Uterus (tissue), 4 donors: Measurements from ENCODE around the gene CCDC149. TPM values are rescaled to one million over a fixed set of nuclear protein-coding genes. Genes with fewer than 3 reads are reported as not detected.
A peak's percentile ranks its signal among the peaks of the same experiment; 100 is the strongest.

Experiments used
- DNase-seq, 2 donors: peaks; one replicate each; pipeline ENCODE4 v3.0.0-alpha.2; 2019 to 2020
- H3K27ac ChIP-seq, 2 donors: fragments of 200-600 bp; sonication (generic); 1 replicate in 1 of 2; 2 replicates in 1 of 2; pipeline ENCODE4 v1.5.1; 2016 to 2018
- H3K27me3 ChIP-seq, 2 donors: fragments of 200-600 bp; sonication (generic); one replicate each; pipeline ENCODE4 v1.5.1; 2018 to 2019; ENCODE audit warnings: control low read depth in 1 of 2
- H3K36me3 ChIP-seq, 2 donors: fragments of 200-600 bp; sonication (generic); one replicate each; pipeline ENCODE4 v1.5.1; 2019; ENCODE audit warnings: control low read depth in 1 of 2
- H3K4me1 ChIP-seq, 2 donors: fragments of 200-600 bp; sonication (generic); one replicate each; pipeline ENCODE4 v1.5.1; 2018 to 2019; ENCODE audit warnings: control low read depth in 1 of 2
- H3K4me3 ChIP-seq, 2 donors: fragments of 200-600 bp; sonication (generic); 1 replicate in 1 of 2; 2 replicates in 1 of 2; pipeline ENCODE4 v1.5.1; 2018 to 2019; ENCODE audit warnings: mild to moderate bottlenecking in 1 of 2
- H3K9me3 ChIP-seq, 2 donors: fragments of 200-600 bp; sonication (generic); one replicate each; pipeline ENCODE4 v1.5.1; 2019; ENCODE audit warnings: control low read depth in 1 of 2
- POLR2A ChIP-seq, 2 donors: fragments of 450-650 bp; IDR thresholded peaks; one replicate each; pipeline ENCODE4 v1.6.1; 2016; ENCODE audit warnings: antibody characterized with exemption in 2 of 2, mild to moderate bottlenecking in 1 of 2, moderate library complexity in 1 of 2
- intact Hi-C: fragments of 100-400 bp; cut with DNase I; formaldehyde crosslinking; loops from one replicate; pipeline ENCODE4 v1.15.1; 2023; ENCODE audit warnings: low total_unique reads
- total RNA-seq, 4 donors: library from RNA; depleted of rRNA in 3 of 4; stranded (reverse); fragments of >200 nt in 3 of 4; gene quantifications; one replicate each; pipeline versions ENCODE4 v1.1.0 to v1.2.4, GENCODE V29; 2014 to 2023
- TF ChIP-seq, protein P1 (sequence below), 4 experiments: fragments of 200-600 bp in 2 of 4; fragments of 450-650 bp in 2 of 4; sonication (generic) in 2 of 4; IDR thresholded peaks; one replicate each; pipeline ENCODE4 v1.5.1; 2016 to 2019; ENCODE audit warnings: antibody characterized with exemption in 4 of 4, mild to moderate bottlenecking in 2 of 4, moderate library complexity in 1 of 4
- donor health status: DM: yes; HTN: yes; CAD: no.

The CCDC149 gene
- total RNA-seq, 4 donors from 2014 or later, result 18.7 to 462 (median 69.3) TPM

DNA sequence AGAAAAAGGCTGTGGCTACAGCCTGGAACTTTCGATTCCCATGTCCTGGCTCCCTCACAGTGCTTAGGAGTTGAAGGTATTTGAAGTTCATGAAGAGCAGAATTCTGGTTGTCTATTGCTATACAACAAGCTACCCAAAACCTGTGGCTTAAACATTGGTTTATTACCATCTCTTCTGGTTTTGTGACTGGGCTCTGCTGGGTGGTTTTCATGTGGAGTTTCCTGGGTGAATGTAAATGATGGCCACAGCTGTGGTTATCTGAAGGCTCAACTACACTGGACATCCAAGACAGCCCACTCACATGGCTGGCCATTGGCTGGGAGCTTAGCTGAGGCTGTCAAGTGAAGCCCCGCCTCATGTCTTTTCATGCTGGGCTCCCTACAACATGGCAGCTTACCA lies 7.2 kb upstream of the CCDC149 start:
- no peaks in the 10 kb centered on the region for H3K4me1 ChIP-seq
- H3K36me3 ChIP-seq, result no peaks in the 10 kb centered on the region
- TF ChIP-seq POLR2A (IDR thresholded peaks at IDR 0.05), result no peak
- TF ChIP-seq, protein P1, sequence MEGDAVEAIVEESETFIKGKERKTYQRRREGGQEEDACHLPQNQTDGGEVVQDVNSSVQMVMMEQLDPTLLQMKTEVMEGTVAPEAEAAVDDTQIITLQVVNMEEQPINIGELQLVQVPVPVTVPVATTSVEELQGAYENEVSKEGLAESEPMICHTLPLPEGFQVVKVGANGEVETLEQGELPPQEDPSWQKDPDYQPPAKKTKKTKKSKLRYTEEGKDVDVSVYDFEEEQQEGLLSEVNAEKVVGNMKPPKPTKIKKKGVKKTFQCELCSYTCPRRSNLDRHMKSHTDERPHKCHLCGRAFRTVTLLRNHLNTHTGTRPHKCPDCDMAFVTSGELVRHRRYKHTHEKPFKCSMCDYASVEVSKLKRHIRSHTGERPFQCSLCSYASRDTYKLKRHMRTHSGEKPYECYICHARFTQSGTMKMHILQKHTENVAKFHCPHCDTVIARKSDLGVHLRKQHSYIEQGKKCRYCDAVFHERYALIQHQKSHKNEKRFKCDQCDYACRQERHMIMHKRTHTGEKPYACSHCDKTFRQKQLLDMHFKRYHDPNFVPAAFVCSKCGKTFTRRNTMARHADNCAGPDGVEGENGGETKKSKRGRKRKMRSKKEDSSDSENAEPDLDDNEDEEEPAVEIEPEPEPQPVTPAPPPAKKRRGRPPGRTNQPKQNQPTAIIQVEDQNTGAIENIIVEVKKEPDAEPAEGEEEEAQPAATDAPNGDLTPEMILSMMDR (IDR thresholded peaks at IDR 0.05), result no peak
- H3K9me3 ChIP-seq, result no peaks in the 10 kb centered on the region
- no peaks in the 10 kb centered on the region for H3K27me3 ChIP-seq
- DNase-seq, result no peak
- no peak overlapping the region for H3K4me3 ChIP-seq
- intact Hi-C loops, result no loop called here
- no peak overlapping the region for H3K27ac ChIP-seq

DNA sequence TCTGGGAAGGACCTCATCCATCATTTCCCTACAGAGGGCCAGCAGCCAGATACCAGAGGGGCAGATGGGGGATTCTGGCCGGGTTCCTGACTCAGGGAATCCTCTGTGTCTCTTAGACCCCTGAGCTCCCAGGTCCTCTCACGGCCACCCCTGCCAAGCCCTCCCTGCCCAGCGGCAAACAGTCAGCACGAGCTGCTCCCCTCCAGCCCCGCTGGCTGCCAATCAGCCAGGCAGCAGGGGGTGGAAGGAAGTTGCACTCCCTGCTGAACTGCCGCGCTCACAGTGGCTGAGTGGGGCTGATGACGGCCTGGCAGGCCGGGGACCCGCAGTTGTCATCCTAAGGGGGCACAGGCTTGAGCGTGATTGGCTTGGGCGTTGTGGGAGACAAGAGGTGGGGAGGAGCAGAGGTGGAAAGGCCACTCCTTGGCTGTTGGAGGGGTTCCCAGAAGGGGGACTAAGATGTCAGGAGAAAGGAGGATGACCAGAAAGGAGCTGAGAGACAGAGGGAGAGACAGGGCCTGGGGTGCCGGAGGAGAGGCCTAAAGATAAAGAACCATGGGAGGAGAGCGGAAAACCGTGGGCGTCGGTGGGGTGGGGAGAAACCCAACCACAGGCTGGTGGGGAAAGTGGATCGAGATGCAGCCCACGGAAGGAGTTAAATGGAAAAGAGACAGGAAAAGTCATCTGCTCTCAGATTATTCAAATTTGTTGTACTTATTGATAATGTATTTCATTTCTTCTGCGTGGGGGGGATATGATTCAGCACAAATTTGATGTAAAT lies 4.4 kb upstream of the CCDC149 start:
- no peak for DNase-seq
- no peak overlapping the region for H3K27ac ChIP-seq
- TF ChIP-seq, protein P1 (IDR thresholded peaks at IDR 0.05), result no peak
- TF ChIP-seq POLR2A (IDR thresholded peaks at IDR 0.05), result no peak
- no peaks in the 10 kb centered on the region for H3K9me3 ChIP-seq
- no peak overlapping the region for H3K4me3 ChIP-seq
- H3K27me3 ChIP-seq, result no peaks in the 10 kb centered on the region
- intact Hi-C loops, result no loop called here
- no peaks in the 10 kb centered on the region for H3K36me3 ChIP-seq
- peaks cover 0 to under 1% of the 10 kb centered on the region in 2 donors for H3K4me1 ChIP-seq

DNA sequence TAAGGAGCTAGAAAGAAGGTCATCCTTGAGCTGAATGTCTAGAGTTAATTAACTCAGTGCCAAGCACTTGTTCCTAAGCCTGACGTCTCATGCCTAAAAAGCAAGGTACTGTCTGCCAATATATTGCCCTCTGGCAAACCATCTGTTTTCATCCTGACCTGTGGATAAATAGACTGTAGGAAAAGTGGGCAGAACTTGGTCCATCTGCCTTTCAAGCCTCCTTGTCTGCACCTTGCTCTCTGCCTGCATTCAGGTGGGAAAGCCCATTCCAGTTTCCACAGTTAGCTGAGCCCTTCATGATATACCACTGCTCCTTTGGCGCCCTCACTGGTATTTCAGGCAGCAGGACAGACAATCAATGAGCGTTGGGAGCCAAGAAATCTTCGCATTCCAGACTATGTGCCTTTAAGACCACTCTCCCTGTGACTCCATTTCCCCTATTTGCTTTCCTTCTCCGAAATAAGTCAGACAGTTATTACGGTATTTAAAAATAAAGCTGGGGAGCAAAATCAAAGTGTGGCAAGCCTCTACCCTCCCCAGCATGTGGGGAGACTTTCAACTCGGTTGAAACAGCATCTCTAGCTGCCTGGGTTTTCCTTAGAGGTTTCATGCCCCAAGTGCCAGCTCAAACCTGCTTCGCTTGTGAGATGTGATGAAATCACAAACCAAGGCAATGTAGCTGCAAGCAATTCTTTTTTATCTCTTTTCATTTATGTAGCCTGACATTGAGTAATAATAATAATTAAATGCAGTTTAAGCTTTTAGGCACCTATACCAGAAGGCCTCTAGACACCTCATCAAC lies 2.5 kb upstream of the CCDC149 start:
- Histone ChIP-seq H3K4me3 (no peak overlapping the region), H3K27me3 (no peaks in the 10 kb centered on the region), H3K27ac (no peak overlapping the region), H3K9me3 (no peaks in the 10 kb centered on the region), H3K36me3 (no peaks in the 10 kb centered on the region), H3K4me1 (peaks cover 0 to 5% of the 10 kb centered on the region in 2 donors)
- intact Hi-C loops, result no loop called here
- TF ChIP-seq, protein P1 (IDR thresholded peaks at IDR 0.05), result no peak
- no peak for TF ChIP-seq POLR2A (IDR thresholded peaks at IDR 0.05)
- DNase-seq, result no peak

DNA sequence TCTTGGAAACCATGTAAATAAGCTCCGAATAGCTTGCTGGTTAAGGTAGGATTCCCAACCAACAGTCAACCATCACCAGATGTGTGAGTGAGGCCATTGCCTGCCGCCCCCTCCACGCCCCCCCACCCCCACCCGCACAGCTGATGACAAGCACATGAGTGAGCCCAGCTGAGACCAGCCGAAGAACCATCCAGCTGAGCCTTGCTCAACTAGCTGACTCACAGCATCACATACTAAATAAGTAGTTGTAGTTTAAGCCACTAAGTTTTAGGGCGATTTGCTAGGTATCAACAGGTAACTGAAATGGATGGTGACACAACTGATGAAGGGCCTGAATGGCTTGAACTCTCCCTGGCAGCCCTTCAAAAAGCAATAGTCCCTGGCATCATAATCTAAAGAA lies 1.6 kb upstream of the CCDC149 start:
- H3K36me3 ChIP-seq, result no peaks in the 10 kb centered on the region
- H3K4me3 ChIP-seq, result no peak overlapping the region
- TF ChIP-seq, protein P1 (IDR thresholded peaks at IDR 0.05), result no peak
- TF ChIP-seq POLR2A (IDR thresholded peaks at IDR 0.05), result no peak
- H3K27ac ChIP-seq, result no peak overlapping the region
- H3K4me1 ChIP-seq, result peaks cover 0 to 5% of the 10 kb centered on the region in 2 donors
- DNase-seq, result no peak
- H3K27me3 ChIP-seq, result no peaks in the 10 kb centered on the region
- intact Hi-C loops, result no loop called here
- H3K9me3 ChIP-seq, result no peaks in the 10 kb centered on the region

DNA sequence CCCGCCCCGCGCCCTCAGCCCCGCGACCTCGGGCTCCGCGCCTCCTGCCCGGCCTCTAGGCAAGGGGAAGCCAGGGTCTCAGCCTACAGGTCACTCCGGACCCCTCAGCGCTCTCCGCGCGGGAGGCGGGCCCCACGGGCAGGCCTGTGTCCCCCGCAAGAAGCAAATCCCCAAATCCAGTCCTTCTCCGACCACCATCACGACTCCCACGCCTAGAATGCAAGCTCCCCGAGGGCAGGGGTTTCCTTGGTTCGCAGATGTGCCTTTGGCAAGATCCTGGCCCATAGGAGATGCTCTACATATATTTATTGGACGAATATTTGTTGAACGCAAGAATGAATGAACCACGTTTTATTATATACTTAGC lies 260 bp upstream of the CCDC149 start:
- intact Hi-C loops, result no loop called here
- no peak for TF ChIP-seq POLR2A (IDR thresholded peaks at IDR 0.05)
- TF ChIP-seq, protein P1 (IDR thresholded peaks at IDR 0.05), result no peak
- no peaks in the 10 kb centered on the region for H3K36me3 ChIP-seq
- H3K4me1 ChIP-seq, result peaks cover 0 to 5% of the 10 kb centered on the region in 2 donors
- no peaks in the 10 kb centered on the region for H3K27me3 ChIP-seq
- H3K9me3 ChIP-seq, result no peaks in the 10 kb centered on the region
- H3K4me3 ChIP-seq, result peak overlapping the region; percentile 66 to 77
- peak in 1 of 2 donors; percentile 23 for DNase-seq
- H3K27ac ChIP-seq, result peak overlapping the region; percentile 82 to 92
